HG02943 (cell line): ENCODE measurements around the gene PHACTR4.
"Not testable (repeated sequence)": the region's sequence is repeated elsewhere in the genome, so short reads cannot be mapped to it uniquely, and the experiment has no call there.

Source experiments
- ATAC-seq: cut with Tn5 transposase; IDR thresholded peaks from one replicate; pipeline ENCODE4 v1.9.1; 2021; ENCODE audit warnings: mild to moderate bottlenecking, low read depth, moderate library complexity; ENCODE audit not compliant: unreplicated experiment

Gene PHACTR4

DNA sequence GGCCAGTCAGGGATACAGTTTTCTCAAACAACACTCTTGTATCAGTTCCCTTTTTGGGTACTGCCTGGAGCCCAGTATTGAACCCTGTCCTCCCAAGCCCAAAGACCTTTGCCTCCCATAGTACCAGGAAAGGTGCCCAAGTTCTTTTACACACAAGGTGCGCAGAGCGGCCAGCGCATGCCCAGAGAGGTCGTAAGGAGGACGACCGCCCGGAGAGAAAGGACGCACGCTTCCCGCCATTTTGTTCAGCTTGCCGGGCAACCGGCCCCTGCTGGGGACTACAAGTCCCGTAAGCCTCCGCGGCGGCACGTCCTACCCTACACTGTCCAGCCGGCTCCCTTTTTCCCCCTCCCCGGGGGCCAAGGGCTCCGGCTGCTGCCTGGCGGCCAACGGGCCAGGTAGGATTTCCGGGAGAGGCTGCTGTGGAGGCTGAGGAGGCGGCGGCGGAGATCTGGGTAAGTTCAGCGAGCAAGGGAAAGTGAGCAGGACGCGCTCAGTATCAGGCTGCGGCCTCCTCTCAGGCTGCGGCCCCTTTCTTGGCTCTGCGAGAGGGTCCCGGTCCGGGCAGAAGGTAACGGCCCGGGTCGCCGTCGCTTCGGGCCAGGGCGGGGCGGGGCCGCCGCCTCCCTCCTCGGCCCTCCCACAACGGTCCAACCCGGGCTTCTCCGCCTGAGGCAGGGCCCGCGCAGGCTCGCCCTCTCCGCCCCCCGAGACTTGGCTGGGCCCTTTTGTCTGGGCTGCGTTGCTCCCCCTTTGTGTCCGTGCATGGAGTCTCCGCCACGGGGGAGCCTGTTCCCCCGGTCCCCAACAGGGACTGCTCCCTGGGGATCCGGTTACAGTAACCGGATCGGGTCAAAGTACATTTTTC is at the start of gene PHACTR4:
Gene PHACTR4 (plus strand): TSS at position 370 of the 868 bp plus-strand sequence. CDS start 37,708 bp downstream, outside the sequence.
- peak; percentile 74 for ATAC-seq

- ATAC-seq = peak; percentile 75
Observed at GRCh38 chr1:28322194-28322593, 47.3 kb upstream of the PHACTR4 start.

GRCh38 chr1:28323720-28324119 is 45.8 kb upstream of the PHACTR4 start:
- no peak for ATAC-seq

DNA sequence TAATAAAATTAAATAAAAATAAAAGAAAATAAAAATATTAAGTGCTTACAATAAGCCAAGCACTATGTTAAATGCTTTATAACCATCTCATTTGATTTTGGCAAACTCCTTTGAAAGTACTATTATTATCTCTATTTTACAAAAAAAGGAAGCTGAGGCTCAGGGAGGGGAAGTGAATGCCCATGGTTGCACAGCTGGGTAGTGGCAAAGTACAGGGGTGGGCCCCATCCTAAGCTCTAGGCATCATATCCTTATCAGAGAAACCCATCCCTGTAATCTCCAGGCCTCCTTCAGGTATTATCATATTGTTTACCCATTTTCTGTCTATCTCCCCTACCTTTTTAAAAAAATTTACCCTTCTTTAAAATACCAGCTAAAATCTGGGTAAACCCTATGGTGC is 43.0 kb upstream of the PHACTR4 start:
- no peak for ATAC-seq

DNA sequence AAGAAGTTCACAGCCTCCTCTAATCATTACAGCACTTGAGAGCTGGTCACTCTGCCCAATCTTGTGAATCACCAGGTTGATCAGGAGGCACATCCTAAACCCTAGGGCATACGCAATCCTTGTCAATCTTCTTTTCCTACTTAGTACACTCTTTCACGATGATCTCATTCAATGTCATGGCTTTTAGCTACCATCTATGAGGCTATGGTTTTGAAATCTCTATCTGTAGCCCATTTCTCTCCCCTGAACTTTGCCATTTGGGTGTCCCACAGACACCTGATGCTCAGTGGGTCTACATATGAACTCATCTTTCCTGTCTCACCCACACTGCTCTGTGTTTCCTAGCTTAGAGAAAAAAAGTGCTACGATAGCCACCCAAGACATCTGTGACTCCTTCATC is 42.6 kb upstream of the PHACTR4 start:
- ATAC-seq = no peak

DNA sequence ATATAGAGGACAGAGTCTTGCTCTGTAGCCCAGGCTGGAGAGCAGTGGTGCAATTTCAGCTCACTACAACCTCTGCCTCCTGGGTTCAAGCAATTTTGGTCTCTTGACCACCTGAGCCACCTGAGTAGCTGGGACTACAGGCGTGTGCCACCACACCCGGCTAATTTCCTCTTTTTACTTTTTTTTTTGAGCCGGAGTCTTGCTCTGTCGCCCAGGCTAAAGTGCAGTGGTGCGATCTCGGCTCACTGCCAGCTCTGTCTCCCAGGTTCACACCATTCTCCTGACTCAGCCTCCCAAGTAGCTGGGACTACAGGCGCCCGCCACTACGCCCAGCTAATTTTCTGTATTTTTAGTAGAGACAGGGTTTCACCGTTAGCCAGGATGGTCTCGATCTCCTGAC is 42.1 kb upstream of the PHACTR4 start:
- ATAC-seq = not testable (repeated sequence)

DNA sequence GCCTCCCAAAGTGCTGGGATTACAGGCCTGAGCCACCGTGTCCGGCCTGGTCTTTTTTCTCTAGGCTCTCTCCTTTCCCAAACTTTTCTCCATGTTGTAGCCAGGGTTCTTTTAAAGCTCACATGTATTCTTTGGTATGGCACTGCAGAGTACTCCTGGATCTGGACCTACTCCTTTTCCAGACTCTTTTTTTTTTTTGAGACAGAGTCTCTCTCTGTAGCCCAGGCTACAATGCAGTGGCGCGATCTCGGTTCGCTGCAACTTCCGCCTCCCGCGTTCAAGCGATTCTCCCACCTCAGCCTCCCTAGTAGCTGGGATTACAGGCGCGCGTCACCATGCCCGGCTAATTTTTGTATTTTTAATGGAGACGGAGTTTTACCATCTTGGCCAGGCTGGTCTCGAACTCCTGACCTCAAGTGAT is 41.3 kb upstream of the PHACTR4 start:
- ATAC-seq = no peak

DNA sequence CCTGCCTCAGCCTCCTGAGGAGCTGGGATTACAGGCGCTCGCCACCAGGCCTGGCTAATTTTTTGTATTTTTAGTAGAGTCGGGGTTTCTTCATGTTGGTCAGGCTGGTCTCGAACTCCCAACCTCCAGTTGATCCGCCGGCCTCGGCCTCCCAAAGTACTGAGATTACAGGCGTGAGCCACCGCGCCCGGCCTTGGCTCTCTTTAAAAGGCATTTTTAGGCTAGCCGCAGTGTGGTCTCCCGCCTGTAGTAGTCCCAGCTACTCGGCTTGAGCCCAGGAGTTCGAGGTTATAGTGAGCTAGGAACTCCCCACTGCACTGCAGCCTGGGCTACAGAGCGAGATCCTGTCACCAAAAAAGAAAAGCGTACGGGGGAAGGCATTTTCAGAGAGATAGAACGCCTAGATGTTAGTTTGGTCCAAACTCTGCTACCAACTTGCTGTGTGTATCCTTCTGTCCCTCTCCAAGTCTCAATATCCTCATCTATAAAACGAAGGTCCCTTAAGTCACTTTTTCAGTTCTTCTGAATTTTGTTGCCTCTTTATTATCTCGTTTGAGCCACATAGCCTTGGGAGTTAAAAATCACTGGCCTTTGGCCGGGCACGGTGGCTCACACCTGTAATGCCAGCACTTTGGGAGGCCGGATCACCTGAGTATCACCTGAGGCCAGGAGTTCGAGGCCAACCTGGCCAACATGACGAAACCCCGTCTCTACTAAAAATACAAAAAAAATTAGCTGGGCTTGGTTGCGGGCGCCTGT is 40.0 kb upstream of the PHACTR4 start:
- peak; percentile 16 for ATAC-seq

GRCh38 chr1:28338897-28339296 is 30.6 kb upstream of the PHACTR4 start:
- no peak for ATAC-seq

- no peak for ATAC-seq
Observed at GRCh38 chr1:28339551-28339950, 30.0 kb upstream of the PHACTR4 start.

DNA sequence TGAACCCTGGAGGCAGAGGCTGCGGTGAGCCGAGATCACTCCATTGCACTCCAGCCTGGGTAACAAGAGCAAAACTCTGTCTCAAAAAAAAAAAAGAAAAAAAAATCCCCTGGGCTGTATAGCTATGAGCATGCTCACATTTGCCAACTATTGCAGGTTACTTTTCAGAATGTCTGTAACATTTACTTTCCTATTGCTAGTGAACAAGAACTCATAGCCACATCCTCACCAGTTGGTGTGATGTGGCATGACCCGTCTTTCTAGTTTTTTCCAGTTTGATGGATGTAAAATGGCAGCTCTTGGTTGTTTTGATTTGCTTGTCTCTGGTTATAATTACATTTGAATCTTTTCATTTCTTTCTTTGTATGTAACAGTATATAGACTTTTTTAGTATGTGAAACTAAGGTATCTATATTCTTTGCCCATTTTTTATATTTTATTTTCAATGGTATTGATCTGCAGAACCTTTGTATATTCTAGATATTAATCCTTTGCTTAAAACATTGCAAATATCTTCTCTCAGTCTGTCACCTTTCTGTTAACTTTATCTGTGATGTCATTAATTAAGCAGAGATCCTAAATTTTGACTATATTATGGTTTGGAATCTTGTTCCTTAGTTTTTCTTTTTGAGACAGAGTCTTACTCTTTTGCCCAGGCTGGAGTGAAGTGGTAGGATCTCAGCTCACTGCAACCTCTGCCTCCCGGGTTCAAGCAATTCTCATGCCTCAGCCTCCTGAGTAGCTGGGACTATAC is 29.1 kb upstream of the PHACTR4 start:
- no peak for ATAC-seq

GRCh38 chr1:28341591-28341990 is 27.9 kb upstream of the PHACTR4 start:
- ATAC-seq = no peak

DNA sequence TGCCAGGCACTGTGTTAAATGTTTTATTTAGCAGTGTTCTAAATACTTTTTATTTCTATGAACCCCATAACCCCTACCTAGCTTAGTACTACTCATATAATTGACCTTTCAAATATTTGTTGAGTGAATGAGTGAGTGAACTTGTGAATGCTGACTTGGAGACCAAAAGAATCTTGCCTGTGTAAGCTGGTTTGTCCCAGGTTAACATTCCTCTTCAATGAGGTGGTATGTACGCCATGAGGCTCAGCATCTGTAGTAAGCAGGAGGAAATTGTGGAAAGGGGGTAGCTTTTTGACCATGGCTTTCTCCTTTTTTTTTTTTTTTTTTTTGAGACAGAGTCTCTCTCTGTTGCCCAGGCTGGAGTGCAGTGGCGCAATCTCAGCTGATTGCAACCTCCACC is 26.1 kb upstream of the PHACTR4 start:
- ATAC-seq = no peak

DNA sequence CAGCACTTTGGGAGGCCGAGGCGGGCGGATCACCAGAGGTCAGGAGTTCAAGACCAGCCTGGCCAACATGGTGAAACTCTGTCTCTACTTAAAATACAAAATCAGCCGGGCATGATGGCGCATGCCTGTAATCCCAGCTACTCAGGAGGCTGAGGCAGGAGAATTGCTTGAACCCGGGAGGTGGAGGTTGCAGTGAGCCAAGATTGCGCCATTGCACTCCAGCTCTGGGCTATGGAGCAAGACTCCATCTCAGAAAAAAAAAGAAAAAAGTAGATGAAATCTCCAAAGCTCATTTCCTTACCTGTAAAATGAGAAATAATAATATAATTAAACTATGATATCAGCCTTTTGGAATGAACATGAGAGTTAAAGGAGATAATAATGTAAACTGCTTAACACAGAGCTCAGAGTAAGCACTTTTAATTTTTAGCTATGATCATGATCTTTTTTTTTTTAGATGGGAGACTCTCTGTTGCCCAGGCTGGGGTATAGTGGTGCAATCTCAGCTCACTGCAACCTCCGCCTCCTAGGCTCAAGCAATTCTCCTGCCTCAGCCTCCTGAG is 16.2 kb upstream of the PHACTR4 start:
- ATAC-seq = not testable (repeated sequence)

- ATAC-seq = no peak
Observed at GRCh38 chr1:28354121-28354520, 15.4 kb upstream of the PHACTR4 start.

DNA sequence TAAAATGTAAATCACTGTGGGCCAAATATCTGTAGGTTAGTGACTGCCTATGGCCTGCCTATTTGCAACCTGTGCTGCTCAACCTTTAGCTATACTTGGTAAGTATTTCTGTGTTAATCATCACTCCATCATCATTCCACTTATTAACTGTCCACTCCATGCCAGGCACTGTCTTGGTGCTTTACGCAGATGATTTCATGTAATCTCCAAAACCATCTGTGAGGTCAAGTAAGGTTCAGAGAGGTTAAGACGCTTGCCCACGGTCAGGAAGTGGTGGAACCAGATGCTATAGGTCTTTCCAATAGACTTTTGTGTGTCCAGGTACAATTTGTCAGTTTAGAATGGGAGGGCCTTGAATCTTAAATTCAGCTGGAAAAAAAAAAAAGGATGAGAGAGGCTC is 10.8 kb upstream of the PHACTR4 start:
- no peak for ATAC-seq

GRCh38 chr1:28359592-28360239 is 9.8 kb upstream of the PHACTR4 start:
- ATAC-seq = no peak

DNA sequence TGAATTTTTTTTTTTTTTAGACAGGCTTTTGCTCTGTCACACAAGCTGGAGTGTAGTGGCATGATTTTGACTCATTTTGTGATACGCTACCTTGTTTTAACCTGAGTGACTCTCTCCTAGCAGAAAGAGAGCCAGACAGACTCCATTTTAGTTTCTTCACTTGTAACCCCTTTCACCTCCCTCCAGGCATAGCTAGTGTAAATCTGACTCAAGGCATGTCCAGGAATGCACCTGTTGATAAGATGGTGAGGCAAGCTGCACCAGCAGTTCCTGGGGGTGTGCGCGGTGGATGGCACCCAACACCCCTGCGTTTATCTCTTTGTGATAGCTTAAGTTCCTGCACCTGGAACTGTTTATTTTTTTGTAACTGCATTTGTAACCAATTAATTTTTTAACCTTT is 4.7 kb upstream of the PHACTR4 start:
- no peak for ATAC-seq

- no peak for ATAC-seq
Observed at GRCh38 chr1:28365864-28366263, 3.7 kb upstream of the PHACTR4 start.

GRCh38 chr1:28368608-28369007 is 932 bp upstream of the PHACTR4 start:
- ATAC-seq = not testable (repeated sequence)
